ENCODE measurements around the gene IFNG-AS1.
A peak's percentile ranks its signal among the peaks of the same experiment; 100 is the strongest.

Gene IFNG-AS1

GRCh38 chr12:67996347-67996746 is 7.1 kb downstream of the IFNG-AS1 start:
- no peak for DNase-seq

GRCh38 chr12:67998379-67998778 is 9.1 kb downstream of the IFNG-AS1 start:
- DNase-seq, result no peak

- DNase-seq, result no peak
Measured at GRCh38 chr12:67999244-67999643, 10.0 kb downstream of the IFNG-AS1 start.

- DNase-seq, result peak; percentile 10 to 14
Measured at GRCh38 chr12:68001486-68002466, 12.5 kb downstream of the IFNG-AS1 start.

- no peak for DNase-seq
Measured at GRCh38 chr12:68003777-68004176, 14.5 kb downstream of the IFNG-AS1 start.

- DNase-seq, result no peak
Measured at GRCh38 chr12:68007033-68007432, 17.8 kb downstream of the IFNG-AS1 start.

- DNase-seq, result no peak
Measured at GRCh38 chr12:68007466-68007865, 18.2 kb downstream of the IFNG-AS1 start.

- DNase-seq, result no peak
Measured at GRCh38 chr12:68011206-68011881, 22.1 kb downstream of the IFNG-AS1 start.

GRCh38 chr12:68011882-68012207 is 22.6 kb downstream of the IFNG-AS1 start:
- no peak for DNase-seq

GRCh38 chr12:68012712-68013111 is 23.5 kb downstream of the IFNG-AS1 start:
- no peak for DNase-seq

- DNase-seq, result no peak
Measured at GRCh38 chr12:68013181-68013580, 23.9 kb downstream of the IFNG-AS1 start.

- DNase-seq, result no peak
Measured at GRCh38 chr12:68016136-68016535, 26.9 kb downstream of the IFNG-AS1 start.

GRCh38 chr12:68018315-68018714 is 29.1 kb downstream of the IFNG-AS1 start:
- DNase-seq, result no peak

- no peak for DNase-seq
Measured at GRCh38 chr12:68020049-68020448, 30.8 kb downstream of the IFNG-AS1 start.

GRCh38 chr12:68020699-68021098 is 31.5 kb downstream of the IFNG-AS1 start:
- no peak for DNase-seq

- no peak for DNase-seq
Measured at GRCh38 chr12:68028647-68029046, 39.4 kb downstream of the IFNG-AS1 start.

- DNase-seq, result no peak
Measured at GRCh38 chr12:68030248-68030647, 41.0 kb downstream of the IFNG-AS1 start.

GRCh38 chr12:68031174-68031573 is 41.9 kb downstream of the IFNG-AS1 start:
- DNase-seq, result no peak

GRCh38 chr12:68031881-68032739 is 42.9 kb downstream of the IFNG-AS1 start:
- no peak for DNase-seq

GRCh38 chr12:68034567-68034966 is 45.3 kb downstream of the IFNG-AS1 start:
- no peak for DNase-seq

- DNase-seq, result no peak
Measured at GRCh38 chr12:68036642-68037041, 47.4 kb downstream of the IFNG-AS1 start.

- no peak for DNase-seq
Measured at GRCh38 chr12:68037616-68038255, 48.5 kb downstream of the IFNG-AS1 start.

GRCh38 chr12:68038650-68039049 is 49.4 kb downstream of the IFNG-AS1 start:
- DNase-seq, result no peak
